ENCODE data around the gene ZNF780A. TPM values are rescaled to one million over a fixed set of nuclear protein-coding genes. Genes with fewer than 3 reads are reported as not detected.

Gene ZNF780A
- polyA plus RNA-seq, 2 of the 4 experiments (the other 2 are of a cell fraction) = 37.9 to 48.1 TPM

GRCh38 chr19:40136818-40137217 lies 46.1 kb upstream of the ZNF780A start:
- ATAC-seq (peak; percentile 48 to 57; a peak in 3 of 6 replicates), FAIRE-seq (peak; percentile 89), DNase-seq (ENCODE audit: low read depth in 1 of 2, low spot score in 1 of 2) (no peak)
- H3K4me3 ChIP-seq = no peak overlapping the region
- no peak overlapping the region for H3K4me2 ChIP-seq
- 45% methylated on average over 5 of the region's 5 CpGs for WGBS (ENCODE audit: missing lambda C conversion rate)
- no peak for TF ChIP-seq EP300 (IDR thresholded peaks at IDR 0.05)
- TF ChIP-seq CTCF (IDR thresholded peaks at IDR 0.05) = 0 out of 3 replicates have a peak, but pooled peaks have one; percentile 8
- no peak for TF ChIP-seq CBX8 (IDR thresholded peaks at IDR 0.05)
- TF ChIP-seq RAD21 (conservative IDR thresholded peaks at IDR 0.05 in 1 of 2, IDR thresholded peaks at IDR 0.05 in 1 of 2) = no peak
- no peak for TF ChIP-seq MYC (IDR thresholded peaks at IDR 0.05; ENCODE audit: borderline replicate concordance, low read length)
- H3K4me1 ChIP-seq = no peaks in the 10 kb centered on the region
- ChIA-PET POLR2A (no interaction called here), CTCF (interaction anchor here (1.3 to 2.2 kb wide), 2 partner anchors 100 to 498 kb away, joined by 4 to 7 read pairs; no protein-coding TSS in a partner anchor)
- H3K9me3 ChIP-seq = peaks cover 4% of the 10 kb centered on the region; the same call in 1 of the 3 replicates
- no peak overlapping the region for H3K27ac ChIP-seq

GRCh38 chr19:40134866-40135265 lies 44.1 kb upstream of the ZNF780A start:
- Histone ChIP-seq H3K27ac (no peak overlapping the region), H3K4me2 (no peak overlapping the region), H3K4me3 (no peak overlapping the region), H3K9me3 (peaks cover 17% of the 10 kb centered on the region), H3K4me1 (no peaks in the 10 kb centered on the region)
- no peak for FAIRE-seq
- ChIA-PET CTCF (interaction anchor here (0.6 to 2.2 kb wide), 7 partner anchors 18 to 112 kb away, joined by 3 to 7 read pairs (median 4); no protein-coding TSS in a partner anchor), POLR2A (no interaction called here)
- DNase-seq (ENCODE audit: low read depth in 1 of 2, low spot score in 1 of 2) = no peak
- TF ChIP-seq KDM1A (IDR thresholded peaks at IDR 0.05; ENCODE audit: low read depth) (no peak), FOXS1 (CRISPR knock-in tag; IDR thresholded peaks at IDR 0.05) (no peak)
- no peak for ATAC-seq

DNA sequence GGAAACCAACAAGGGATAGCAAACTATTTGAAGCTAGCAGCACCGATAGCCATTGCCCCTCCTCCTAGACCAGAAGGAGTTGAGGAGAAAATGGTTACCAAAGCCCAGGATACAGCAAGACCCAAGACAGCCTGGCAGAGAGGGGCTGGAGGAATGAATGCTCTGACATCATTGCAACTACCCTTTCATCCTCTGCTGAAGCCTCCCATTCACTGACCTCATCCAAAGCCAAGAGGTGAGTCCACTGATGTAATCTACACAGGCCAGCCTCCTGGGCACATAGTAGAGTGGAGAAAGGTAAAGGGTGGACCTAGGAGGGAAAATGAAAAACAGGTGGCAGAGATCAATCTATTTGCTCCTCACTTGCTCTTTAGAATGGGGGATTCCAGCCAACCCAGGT lies 42.7 kb upstream of the ZNF780A start:
- H3K4me3 ChIP-seq = no peak overlapping the region
- H3K4me1 ChIP-seq = no peaks in the 10 kb centered on the region
- no peak overlapping the region for H3K4me2 ChIP-seq
- DNase-seq (ENCODE audit: low read depth in 1 of 2, low spot score in 1 of 2) (no peak), ATAC-seq (peak in 1 of 2 experiments; percentile 23; a peak in 1 of 6 replicates), FAIRE-seq (peak; percentile 59)
- ChIA-PET CTCF (interaction anchor here (0.6 to 1.7 kb wide), 4 partner anchors 50 to 501 kb away, joined by 3 to 4 read pairs (median 4); no protein-coding TSS in a partner anchor), POLR2A (no interaction called here)
- TF ChIP-seq ATOH8 (CRISPR knock-in tag; IDR thresholded peaks at IDR 0.05; ENCODE audit: low read depth) (no peak), HES2 (IDR thresholded peaks at IDR 0.05) (0 out of 2 replicates have a peak, but pooled peaks have one; percentile 5)
- peaks cover 30% of the 10 kb centered on the region for H3K9me3 ChIP-seq
- H3K27ac ChIP-seq = no peak overlapping the region
- WGBS (ENCODE audit: missing lambda C conversion rate) = 27% methylated on average over 1 of the region's 1 CpG

DNA sequence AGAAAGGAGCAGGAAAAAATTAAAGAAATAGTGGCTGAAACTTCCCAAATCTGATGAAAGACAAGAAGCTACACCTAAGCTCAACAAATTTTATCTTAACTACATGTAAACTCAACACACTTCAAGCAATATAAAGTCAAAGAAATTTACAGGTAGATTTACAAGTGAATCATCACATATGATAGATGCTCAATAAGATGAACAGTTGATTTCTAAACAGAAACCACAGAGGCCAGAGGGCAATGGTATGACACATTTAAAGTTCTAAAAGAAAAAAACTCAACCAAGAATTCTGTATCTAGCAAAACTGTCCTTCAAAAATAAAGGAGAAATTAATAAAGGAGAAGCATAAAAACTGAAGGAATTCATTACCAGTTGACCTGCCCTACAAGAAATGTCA lies 39.3 kb upstream of the ZNF780A start:
- DNase-seq (ENCODE audit: low read depth in 1 of 2, low spot score in 1 of 2) (no peak), FAIRE-seq (peak; percentile 99), ATAC-seq (no peak)
- TF ChIP-seq EHF (CRISPR knock-in tag; IDR thresholded peaks at IDR 0.05) (no peak), CTCF (IDR thresholded peaks at IDR 0.05) (no peak), POLR2A (IDR thresholded peaks at IDR 0.05; ENCODE audit: low read length) (no peak), RFX5 (IDR thresholded peaks at IDR 0.05) (no peak), HEYL (CRISPR knock-in tag; IDR thresholded peaks at IDR 0.05) (no peak), NPAS2 (CRISPR knock-in tag; IDR thresholded peaks at IDR 0.05; ENCODE audit: borderline replicate concordance) (no peak), CBX2 (IDR thresholded peaks at IDR 0.05; ENCODE audit: borderline replicate concordance, low read depth) (no peak), ATOH8 (CRISPR knock-in tag; IDR thresholded peaks at IDR 0.05; ENCODE audit: low read depth) (no peak), HMGXB4 (CRISPR knock-in tag; IDR thresholded peaks at IDR 0.05; ENCODE audit: borderline replicate concordance) (no peak), MAFK (IDR thresholded peaks at IDR 0.05; ENCODE audit: partially characterized antibody) (no peak)
- TF ChIP-seq, protein P1, sequence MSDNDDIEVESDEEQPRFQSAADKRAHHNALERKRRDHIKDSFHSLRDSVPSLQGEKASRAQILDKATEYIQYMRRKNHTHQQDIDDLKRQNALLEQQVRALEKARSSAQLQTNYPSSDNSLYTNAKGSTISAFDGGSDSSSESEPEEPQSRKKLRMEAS (IDR thresholded peaks at IDR 0.05) = no peak
- TF ChIP-seq, protein P2, sequence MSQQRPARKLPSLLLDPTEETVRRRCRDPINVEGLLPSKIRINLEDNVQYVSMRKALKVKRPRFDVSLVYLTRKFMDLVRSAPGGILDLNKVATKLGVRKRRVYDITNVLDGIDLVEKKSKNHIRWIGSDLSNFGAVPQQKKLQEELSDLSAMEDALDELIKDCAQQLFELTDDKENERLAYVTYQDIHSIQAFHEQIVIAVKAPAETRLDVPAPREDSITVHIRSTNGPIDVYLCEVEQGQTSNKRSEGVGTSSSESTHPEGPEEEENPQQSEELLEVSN (IDR thresholded peaks at IDR 0.05; ENCODE audit: borderline replicate concordance, low read depth) = no peak
- H3K4me2 ChIP-seq = no peak overlapping the region
- H3K27ac ChIP-seq = no peak overlapping the region
- ChIA-PET CTCF (interaction anchor here (5.4 kb wide), 1 partner anchor 10 kb away, joined by 58 read pairs; no protein-coding TSS in a partner anchor), POLR2A (no interaction called here)
- no peak overlapping the region for H3K4me3 ChIP-seq
- H3K4me1 ChIP-seq = no peaks in the 10 kb centered on the region
- peaks cover 30% of the 10 kb centered on the region for H3K9me3 ChIP-seq

All from A549 (cell line).